Body of pancreas (tissue), 4 donors: Measurements from ENCODE around the gene KCTD15. TPM values are rescaled to one million over a fixed set of nuclear protein-coding genes. Genes with fewer than 3 reads are reported as not detected.

Source experiments
- ATAC-seq: fragments of 150-250 bp; one replicate; pipeline ENCODE4 v1.9.1; 2016
- DNase-seq, 4 donors: peaks; one replicate each; pipeline ENCODE4 v3.0.0-alpha.2; 2019
- H3K27ac ChIP-seq, 4 donors: fragments of 200-600 bp; sonication (generic); 1 replicate in 3 of 4; 2 replicates in 1 of 4; pipeline versions ENCODE4 v1.5.1 to v1.6.1; 2016 to 2019; ENCODE audit warnings: mild to moderate bottlenecking in 1 of 4, mixed read lengths in 1 of 4, moderate library complexity in 1 of 4
- H3K27me3 ChIP-seq, 2 donors: fragments of 200-600 bp; sonication (generic); one replicate each; pipeline ENCODE4 v1.6.0; 2016; ENCODE audit warnings: mild to moderate bottlenecking in 1 of 2
- H3K36me3 ChIP-seq, 2 donors: fragments of 200-600 bp; sonication (generic); replicated peaks in 1 of 2; 2 replicates each; pipeline ENCODE4 v1.5.1; 2016; ENCODE audit warnings: low read depth in 2 of 2; ENCODE audit not compliant: insufficient read depth in 1 of 2
- H3K4me1 ChIP-seq: fragments of 200-600 bp; sonication (generic); one replicate; pipeline ENCODE4 v1.6.0; 2016
- H3K4me3 ChIP-seq, 2 donors: fragments of 200-600 bp; sonication (generic); 1 replicate in 1 of 2; 2 replicates in 1 of 2; pipeline ENCODE4 v1.5.1; 2016 to 2019
- H3K9me3 ChIP-seq, 3 donors: fragments of 200-600 bp; sonication (generic); 1 replicate in 2 of 3; 2 replicates in 1 of 3; pipeline ENCODE4 v1.5.1; 2016
- POLR2A ChIP-seq, 3 donors: fragments of 450-650 bp; IDR thresholded peaks; one replicate each; pipeline ENCODE4 v1.6.1; 2016; ENCODE audit warnings: antibody characterized with exemption in 3 of 3, mild to moderate bottlenecking in 2 of 3
- WGBS, 2 donors: methylation state at CpG; one replicate each; pipeline ENCODE4 v1.1.5; 2017; 5-methylcytosine and 5-hydroxymethylcytosine counted together
- intact Hi-C: fragments of 100-400 bp; cut with DNase I; formaldehyde crosslinking; loops from one replicate; pipeline ENCODE4 v1.15.1; 2023
- total RNA-seq, 2 donors: library from RNA; depleted of rRNA; stranded (reverse); fragments of >200 nt; gene quantifications; one replicate each; pipeline ENCODE4 v1.1.0, GENCODE V29; 2016
- TF ChIP-seq, protein P1 (sequence below), 7 experiments: fragments of 450-650 bp in 4 of 7; fragments of 200-600 bp in 3 of 7; sonication (generic) in 3 of 7; IDR thresholded peaks; one replicate each; pipeline ENCODE4 v1.5.1; 2016 to 2019; ENCODE audit warnings: antibody characterized with exemption in 7 of 7

KCTD15 gene
- total RNA-seq, 2 donors from 2014 or later, result 31.6 to 52.1 TPM

DNA sequence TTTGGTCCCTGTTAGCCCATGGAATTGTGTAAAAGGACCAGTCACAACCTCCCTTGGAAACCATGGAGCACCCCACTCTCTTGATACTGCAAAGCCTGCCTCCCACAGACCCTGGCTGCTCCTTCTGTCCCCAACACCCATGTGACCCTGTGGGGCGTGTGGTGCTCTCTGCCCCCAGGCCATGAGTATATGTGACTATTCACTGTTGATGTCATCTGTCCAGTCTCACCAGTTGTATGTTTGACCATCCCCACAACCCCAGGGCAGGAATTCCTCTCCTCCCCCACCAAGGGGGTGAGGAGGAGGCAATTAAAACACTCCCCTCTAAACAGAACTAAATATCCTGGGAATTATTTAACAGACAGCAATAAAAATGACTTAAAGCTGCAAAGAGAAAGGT, 35.2 kb downstream of the KCTD15 start:
- intact Hi-C loops, result no loop called here
- Histone ChIP-seq H3K4me1 (no peaks in the 10 kb centered on the region), H3K27ac (no peak overlapping the region), H3K36me3 (no peaks in the 10 kb centered on the region), H3K9me3 (no peaks in the 10 kb centered on the region), H3K27me3 (no peaks in the 10 kb centered on the region), H3K4me3 (no peak overlapping the region)
- no peak for DNase-seq
- no peak for ATAC-seq
- WGBS, 2 donors, result 83 to 90% methylated on average over 1 of the region's 1 CpG
- TF ChIP-seq, protein P1, sequence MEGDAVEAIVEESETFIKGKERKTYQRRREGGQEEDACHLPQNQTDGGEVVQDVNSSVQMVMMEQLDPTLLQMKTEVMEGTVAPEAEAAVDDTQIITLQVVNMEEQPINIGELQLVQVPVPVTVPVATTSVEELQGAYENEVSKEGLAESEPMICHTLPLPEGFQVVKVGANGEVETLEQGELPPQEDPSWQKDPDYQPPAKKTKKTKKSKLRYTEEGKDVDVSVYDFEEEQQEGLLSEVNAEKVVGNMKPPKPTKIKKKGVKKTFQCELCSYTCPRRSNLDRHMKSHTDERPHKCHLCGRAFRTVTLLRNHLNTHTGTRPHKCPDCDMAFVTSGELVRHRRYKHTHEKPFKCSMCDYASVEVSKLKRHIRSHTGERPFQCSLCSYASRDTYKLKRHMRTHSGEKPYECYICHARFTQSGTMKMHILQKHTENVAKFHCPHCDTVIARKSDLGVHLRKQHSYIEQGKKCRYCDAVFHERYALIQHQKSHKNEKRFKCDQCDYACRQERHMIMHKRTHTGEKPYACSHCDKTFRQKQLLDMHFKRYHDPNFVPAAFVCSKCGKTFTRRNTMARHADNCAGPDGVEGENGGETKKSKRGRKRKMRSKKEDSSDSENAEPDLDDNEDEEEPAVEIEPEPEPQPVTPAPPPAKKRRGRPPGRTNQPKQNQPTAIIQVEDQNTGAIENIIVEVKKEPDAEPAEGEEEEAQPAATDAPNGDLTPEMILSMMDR (IDR thresholded peaks at IDR 0.05), result no peak
- TF ChIP-seq POLR2A (IDR thresholded peaks at IDR 0.05), result no peak

DNA sequence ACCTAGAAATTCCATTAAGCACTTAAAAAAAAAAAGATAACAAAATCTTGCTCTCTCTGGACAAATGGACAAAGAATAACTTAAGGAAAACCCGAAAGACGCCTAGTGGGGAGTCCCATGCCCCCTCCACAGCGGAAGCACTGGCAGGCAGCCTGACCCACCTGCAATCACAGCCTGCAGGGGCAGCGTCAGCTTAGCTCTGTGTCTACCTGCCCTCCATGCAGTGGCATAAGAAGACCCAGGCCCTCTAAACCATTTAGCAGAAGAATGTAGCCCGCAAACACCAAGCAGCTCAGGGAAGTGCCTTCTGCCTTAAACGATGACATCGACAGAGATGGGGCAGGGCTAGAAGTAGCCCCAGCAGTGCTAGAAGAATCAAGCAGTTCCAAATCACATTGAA, 36.0 kb downstream of the KCTD15 start:
- no peaks in the 10 kb centered on the region for H3K27me3 ChIP-seq
- no peaks in the 10 kb centered on the region for H3K4me1 ChIP-seq
- intact Hi-C loops, result no loop called here
- no peaks in the 10 kb centered on the region for H3K9me3 ChIP-seq
- no peak overlapping the region for H3K27ac ChIP-seq
- TF ChIP-seq POLR2A (IDR thresholded peaks at IDR 0.05), result no peak
- TF ChIP-seq, protein P1 (IDR thresholded peaks at IDR 0.05), result no peak
- DNase-seq, result no peak
- no peak overlapping the region for H3K4me3 ChIP-seq
- no peaks in the 10 kb centered on the region for H3K36me3 ChIP-seq
- WGBS, 2 donors, result 57 to 69% methylated on average over 7 of the region's 7 CpGs
- no peak for ATAC-seq

DNA sequence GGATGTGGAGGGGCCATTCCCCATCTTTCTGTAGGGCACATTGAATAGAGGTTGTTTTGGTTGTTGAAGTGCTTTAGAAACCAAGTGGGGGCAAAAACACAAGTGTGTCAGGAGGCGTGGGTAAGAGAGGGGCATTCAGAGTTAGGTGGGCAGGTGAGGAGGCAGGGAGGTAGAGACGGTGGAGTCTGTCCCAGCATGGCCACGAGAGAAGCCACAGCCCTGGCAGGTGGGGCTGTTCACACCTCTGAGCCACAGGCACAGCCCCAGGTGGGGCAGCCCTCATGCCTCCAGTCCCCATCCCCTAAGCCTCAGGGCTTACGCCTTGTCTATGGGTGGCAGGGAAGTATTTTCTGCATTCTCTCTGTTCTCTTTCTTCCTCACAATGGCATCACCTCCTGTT, 43.7 kb downstream of the KCTD15 start:
- Histone ChIP-seq H3K4me1 (no peaks in the 10 kb centered on the region), H3K36me3 (no peaks in the 10 kb centered on the region), H3K9me3 (no peaks in the 10 kb centered on the region), H3K27ac (no peak overlapping the region), H3K27me3 (no peaks in the 10 kb centered on the region), H3K4me3 (no peak overlapping the region)
- intact Hi-C loops, result no loop called here
- ATAC-seq, result no peak
- DNase-seq, result no peak
- WGBS, 2 donors, result 75 to 83% methylated on average over 4 of the region's 4 CpGs
- TF ChIP-seq POLR2A (IDR thresholded peaks at IDR 0.05), result no peak
- TF ChIP-seq, protein P1 (IDR thresholded peaks at IDR 0.05), result no peak

DNA sequence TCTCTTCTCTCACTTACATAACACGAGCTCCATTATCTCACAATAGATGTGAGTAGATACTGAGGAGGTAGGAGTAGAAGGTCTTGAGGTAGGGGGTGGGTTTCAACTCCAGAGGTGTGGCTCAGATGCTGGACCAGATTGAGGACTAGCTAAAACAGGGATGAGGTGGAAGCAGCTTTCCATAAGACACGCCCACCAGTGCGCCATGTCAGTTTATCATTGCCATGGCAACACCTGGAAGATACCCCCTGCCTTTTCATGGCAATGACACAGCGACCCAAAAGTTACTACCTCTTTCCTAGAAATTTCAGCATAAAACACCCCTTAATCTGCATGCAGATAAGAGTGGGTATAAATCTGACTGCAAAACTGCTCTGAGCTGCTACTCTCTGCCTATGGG, 44.1 kb downstream of the KCTD15 start:
- Histone ChIP-seq H3K4me3 (no peak overlapping the region), H3K36me3 (no peaks in the 10 kb centered on the region), H3K27ac (no peak overlapping the region), H3K27me3 (no peaks in the 10 kb centered on the region), H3K9me3 (no peaks in the 10 kb centered on the region), H3K4me1 (no peaks in the 10 kb centered on the region)
- no peak for TF ChIP-seq POLR2A (IDR thresholded peaks at IDR 0.05)
- TF ChIP-seq, protein P1 (IDR thresholded peaks at IDR 0.05), result no peak
- WGBS, 2 donors, result 74 to 78% methylated on average over 4 of the region's 4 CpGs
- ATAC-seq (no peak), DNase-seq (no peak)
- intact Hi-C loops, result no loop called here

DNA sequence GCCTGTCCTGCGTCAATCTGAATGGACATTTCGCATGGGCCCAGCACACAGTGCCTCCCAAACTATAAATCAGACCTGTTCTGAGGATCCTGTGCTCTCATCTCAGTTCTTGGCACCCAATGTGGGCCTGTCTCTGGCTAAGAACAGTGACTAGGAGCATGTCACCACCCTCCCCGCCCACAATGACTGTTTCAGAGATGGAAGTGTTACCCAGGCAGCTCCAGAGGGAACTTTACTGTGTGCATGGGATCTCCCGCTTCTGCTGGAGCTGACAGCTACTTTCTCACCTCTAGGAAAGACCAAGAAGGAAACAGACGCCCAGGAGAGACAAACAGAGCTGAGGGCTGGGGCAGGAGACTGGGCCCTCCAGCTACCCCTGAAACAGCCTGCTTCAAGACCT, 45.0 kb downstream of the KCTD15 start:
- no peak for DNase-seq
- no peaks in the 10 kb centered on the region for H3K9me3 ChIP-seq
- intact Hi-C loops, result no loop called here
- H3K4me1 ChIP-seq, result no peaks in the 10 kb centered on the region
- no peak for ATAC-seq
- H3K36me3 ChIP-seq, result no peaks in the 10 kb centered on the region
- no peak overlapping the region for H3K4me3 ChIP-seq
- WGBS, 2 donors, result 67 to 89% methylated on average over 2 to 5 of the region's 5 CpGs
- no peak overlapping the region for H3K27ac ChIP-seq
- no peaks in the 10 kb centered on the region for H3K27me3 ChIP-seq
- no peak for TF ChIP-seq POLR2A (IDR thresholded peaks at IDR 0.05)
- TF ChIP-seq, protein P1 (IDR thresholded peaks at IDR 0.05), result no peak
